Activated CD8-positive, alpha-beta memory T cell treated with anti-CD3 and anti-CD28 coated beads, Interleukin-2, amount 10 ng/mL, durations not matched to agents 7 days and 5 days (primary cell): ENCODE data around the gene CYB561D2. TPM values are rescaled to one million over a fixed set of nuclear protein-coding genes. Genes with fewer than 3 reads are reported as not detected.
"Not testable (repeated sequence)": the region's sequence is repeated elsewhere in the genome, so short reads cannot be mapped to it uniquely, and the experiment has no call there.

Experiments
- ATAC-seq: fragments of 150-1000 bp; cut with Tn5 transposase; one replicate; pipeline ENCODE4 v1.10.0; 2021; ENCODE audit warnings: moderate library complexity
- CTCF ChIA-PET: fragments of 350-600 bp; sonication (Branson Sonifier 250); formaldehyde crosslinking; loops from one replicate; lab custom pipeline; 2021; ENCODE audit warnings: antibody characterized with exemption; lab: Charles Lee
- DNase-seq: peaks from one replicate; pipeline ENCODE4 v3.0.0-alpha.2; 2020
- H3K27ac Mint-ChIP-seq: one replicate; pipeline ENCODE4 v1.8.0; 2021; ENCODE audit warnings: mild to moderate bottlenecking, mixed read lengths
- H3K27me3 Mint-ChIP-seq: one replicate; pipeline ENCODE4 v1.8.0; 2021; ENCODE audit warnings: mixed read lengths
- H3K36me3 Mint-ChIP-seq: one replicate; pipeline ENCODE4 v1.8.0; 2021; ENCODE audit warnings: mild to moderate bottlenecking, mixed read lengths
- H3K4me1 Mint-ChIP-seq: one replicate; pipeline ENCODE4 v1.8.0; 2021; ENCODE audit warnings: mixed read lengths
- H3K4me3 Mint-ChIP-seq: one replicate; pipeline ENCODE4 v1.8.0; 2021; ENCODE audit warnings: mild to moderate bottlenecking, moderate library complexity, mixed read lengths
- H3K9me3 Mint-ChIP-seq: one replicate; pipeline ENCODE4 v1.8.0; 2022; ENCODE audit warnings: low read depth, mixed read lengths
- total RNA-seq, 2 experiments: library from RNA; stranded (reverse); gene quantifications; one replicate each; pipeline ENCODE4 v1.2.3, GENCODE V29; 2021

The CYB561D2 gene, protein sequence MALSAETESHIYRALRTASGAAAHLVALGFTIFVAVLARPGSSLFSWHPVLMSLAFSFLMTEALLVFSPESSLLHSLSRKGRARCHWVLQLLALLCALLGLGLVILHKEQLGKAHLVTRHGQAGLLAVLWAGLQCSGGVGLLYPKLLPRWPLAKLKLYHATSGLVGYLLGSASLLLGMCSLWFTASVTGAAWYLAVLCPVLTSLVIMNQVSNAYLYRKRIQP
- 10 to 100 TPM; 35.1 to 37.7 TPM for total RNA-seq

DNA sequence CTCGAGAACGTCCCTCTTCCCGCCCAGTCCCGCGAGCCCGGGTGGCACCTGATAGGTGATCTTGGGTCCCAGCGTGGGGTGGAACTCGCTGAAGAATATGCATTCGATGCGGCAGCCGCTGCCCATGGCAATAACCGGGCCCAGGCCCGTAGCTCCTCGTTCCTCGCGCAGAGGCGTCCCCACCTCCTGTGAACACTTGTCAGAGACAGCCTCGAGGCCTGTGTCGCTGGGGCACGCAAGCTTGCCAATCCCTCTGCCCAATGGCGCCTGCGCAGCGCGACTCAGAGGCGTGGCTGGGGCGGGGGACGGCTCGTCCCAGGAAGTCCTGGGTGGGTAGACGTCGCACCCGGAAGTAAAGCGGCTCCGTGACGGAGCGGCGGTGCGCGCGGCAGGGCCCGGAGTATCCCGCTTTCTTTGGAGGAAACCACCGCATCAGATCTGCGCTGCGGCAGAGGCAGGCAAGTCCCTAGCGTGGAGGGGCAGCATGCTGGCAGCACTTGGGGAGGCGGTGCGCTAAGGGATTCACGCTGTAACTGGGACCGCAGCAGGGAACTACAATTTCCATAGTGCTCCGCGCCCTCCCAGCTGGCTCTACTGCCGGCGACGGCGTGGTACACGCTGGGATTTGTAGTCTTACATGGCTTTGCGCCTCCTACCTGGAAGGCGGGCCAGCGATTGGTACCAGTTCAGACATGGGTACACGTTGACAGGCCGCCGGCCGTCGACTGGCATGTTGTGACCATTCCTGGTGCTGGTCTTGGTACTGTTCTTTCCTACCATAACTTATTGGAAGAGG, at the start of gene CYB561D2, which contains the start of gene NPRL2:
Gene CYB561D2, plus strand, starts transcription at position 336 of the 796 bp plus-strand sequence. CDS start 572 bp downstream, outside the sequence.
Gene NPRL2, minus strand, starts transcription at position 249 of the 796 bp plus-strand sequence. Its CDS starts 123 bp downstream, at position 126.
- ATAC-seq (peak; percentile 92), DNase-seq (peak; percentile 100)
- Mint-ChIP-seq H3K4me1 (peaks cover 63% of the 10 kb centered on the region), H3K27ac (peak within 1 kb of the TSS; percentile 97), H3K9me3 (no peaks in the 10 kb centered on the region), H3K4me3 (peak within 1 kb of the TSS; percentile 93), H3K36me3 (peaks cover 23% of the 10 kb centered on the region), H3K27me3 (no peaks in the 10 kb centered on the region)
- CTCF ChIA-PET: interaction anchor here (0.6 to 8.3 kb wide), 12 partner anchors 9 to 261 kb away, joined by 3 to 64 read pairs (median 4); partner anchors contain the start of genes C3orf18, CISH, HEMK1 and TMEM115

- Mint-ChIP-seq H3K27ac (no peak overlapping the region), H3K4me1 (peaks cover 25% of the 10 kb centered on the region), H3K27me3 (no peaks in the 10 kb centered on the region), H3K36me3 (peaks cover 1% of the 10 kb centered on the region), H3K9me3 (no peaks in the 10 kb centered on the region), H3K4me3 (no peak overlapping the region)
- CTCF ChIA-PET: interaction anchor here (0.5 to 17.4 kb wide), 2 partner anchors 19 to 630 kb away, joined by 4 to 266 read pairs; partner anchors contain the start of genes HYAL2 and TUSC2
- ATAC-seq (no peak), DNase-seq (no peak)
Observed at GRCh38 chr3:50302095-50303012, 48.3 kb upstream of the CYB561D2 start.

DNA sequence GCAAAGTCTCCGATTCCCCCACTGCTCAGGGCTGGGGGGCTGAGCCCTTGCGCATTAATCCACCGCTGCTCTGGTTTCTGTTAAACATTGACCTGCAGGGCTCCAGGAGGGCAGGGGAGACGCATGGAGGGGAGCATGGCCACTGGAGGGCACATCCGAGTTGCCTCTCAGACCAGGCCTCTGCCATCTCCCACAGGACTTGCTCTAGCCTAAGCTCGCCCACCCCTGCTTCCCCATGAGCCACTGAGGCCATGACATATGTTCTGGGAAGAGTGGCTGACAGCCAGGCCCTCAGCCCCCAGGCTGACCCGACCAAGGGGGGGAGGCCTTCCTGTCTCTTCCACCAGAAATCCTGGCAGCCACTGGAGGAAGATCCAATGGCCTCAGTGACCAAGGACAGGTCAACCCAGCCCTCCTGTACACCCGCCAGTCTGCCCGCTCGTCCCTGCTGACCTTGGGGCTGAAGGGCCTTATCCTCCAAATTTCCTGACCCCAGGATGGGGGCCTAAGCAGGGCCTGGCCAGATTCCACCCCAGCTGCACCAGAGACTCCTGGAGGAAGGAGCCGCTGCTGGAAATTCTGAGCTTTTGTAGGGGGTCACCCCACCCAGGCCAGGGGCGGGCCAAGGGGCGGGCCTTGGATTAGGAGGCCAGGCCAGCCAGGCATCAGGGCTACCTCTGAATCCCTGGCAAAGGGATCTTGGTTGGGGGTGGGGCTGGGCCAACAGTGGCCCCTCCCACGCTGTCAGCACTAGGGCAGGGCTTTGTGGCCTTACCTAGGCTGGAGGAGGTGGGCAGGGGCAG, 47.4 kb upstream of the CYB561D2 start, which contains the start of gene HYAL1:
Gene HYAL1, minus strand, starts transcription at position 562 of the 803 bp plus-strand sequence. CDS start 618 bp downstream, outside the sequence.
- DNase-seq (no peak), ATAC-seq (no peak)
- peaks cover 18% of the 10 kb centered on the region for H3K4me1 Mint-ChIP-seq

DNA sequence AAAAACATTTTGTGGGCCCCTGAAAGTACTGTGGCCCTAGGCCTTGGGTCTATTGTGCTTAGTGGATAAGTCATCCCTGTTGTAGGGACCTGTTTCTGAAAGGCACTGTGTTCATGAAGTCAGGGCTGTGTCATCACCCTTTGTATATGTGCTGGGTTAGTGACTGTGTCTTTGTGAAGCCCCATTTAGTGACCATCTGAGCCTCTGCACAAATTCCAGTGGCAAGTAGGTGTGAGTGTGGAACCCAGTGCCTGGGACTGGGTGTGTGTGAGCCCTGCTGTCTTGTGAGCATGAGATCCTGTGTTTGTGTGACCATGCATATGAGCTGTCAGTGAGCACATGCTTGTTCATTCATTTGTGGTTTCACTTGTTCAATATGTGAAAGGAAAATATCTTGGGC, 46.1 kb upstream of the CYB561D2 start:
- Mint-ChIP-seq H3K9me3 (no peaks in the 10 kb centered on the region), H3K27ac (no peak overlapping the region), H3K27me3 (no peaks in the 10 kb centered on the region), H3K36me3 (peaks cover 2% of the 10 kb centered on the region), H3K4me3 (no peak overlapping the region), H3K4me1 (peaks cover 17% of the 10 kb centered on the region)
- CTCF ChIA-PET: interaction anchor here (1.1 to 17.4 kb wide), 2 partner anchors 17 to 30 kb away, joined by 3 to 266 read pairs; partner anchors contain the start of genes HYAL2 and TUSC2
- ATAC-seq (no peak), DNase-seq (no peak)

More for the DNA sequence above, 47.4 kb upstream of the CYB561D2 start, which contains the start of gene HYAL1:
- no peak within 1 kb of the TSS for H3K4me3 Mint-ChIP-seq
- H3K27me3 Mint-ChIP-seq: no peaks in the 10 kb centered on the region
- H3K27ac Mint-ChIP-seq: no peak within 1 kb of the TSS
- CTCF ChIA-PET: interaction anchor here (17.4 kb wide), 1 partner anchor 18 kb away, joined by 266 read pairs; the partner anchor contains the start of genes HYAL2 and TUSC2
- no peaks in the 10 kb centered on the region for H3K9me3 Mint-ChIP-seq
- peaks cover under 1% of the 10 kb centered on the region for H3K36me3 Mint-ChIP-seq

DNA sequence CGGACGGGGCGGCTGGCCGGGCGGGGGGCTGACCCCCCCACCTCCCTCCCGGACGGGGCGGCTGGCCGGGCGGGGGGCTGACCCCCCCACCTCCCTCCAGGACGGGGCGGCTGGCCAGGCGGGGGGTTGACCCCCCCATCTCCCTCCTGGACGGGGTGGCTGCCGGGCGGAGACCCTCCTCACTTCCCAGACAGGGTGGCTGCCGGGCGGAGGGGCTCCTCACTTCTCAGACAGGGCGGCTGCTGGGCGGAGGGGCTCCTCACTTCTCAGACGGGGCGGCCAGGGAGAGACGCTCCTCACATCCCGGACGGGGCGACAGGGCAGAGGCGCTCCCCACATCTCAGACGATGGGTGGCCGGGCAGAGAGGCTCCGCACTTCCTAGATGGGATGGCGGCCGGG, 38.6 kb upstream of the CYB561D2 start:
- ATAC-seq: not testable (repeated sequence)

DNA sequence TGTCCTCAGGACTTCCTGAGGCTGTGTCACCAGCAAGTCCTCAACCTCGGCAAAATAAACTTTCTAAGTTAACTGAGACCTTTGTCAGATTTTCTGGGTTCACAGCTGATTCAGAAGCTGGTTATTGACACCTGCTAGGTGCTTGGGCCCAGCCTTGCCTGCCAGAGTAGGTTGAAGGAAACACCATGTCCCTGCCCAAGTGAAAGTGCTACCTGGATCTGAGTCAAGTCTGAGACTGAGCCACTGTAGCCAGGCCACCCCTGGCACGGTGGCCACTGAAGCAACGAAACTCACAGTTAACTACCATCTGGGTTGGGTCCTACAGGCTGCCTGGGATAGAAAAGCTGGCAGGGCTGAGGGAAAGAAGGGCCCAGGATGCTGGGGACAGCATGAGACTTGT, 36.3 kb upstream of the CYB561D2 start:
- H3K27ac Mint-ChIP-seq: peak overlapping the region; percentile 48
- no peaks in the 10 kb centered on the region for H3K27me3 Mint-ChIP-seq
- peaks cover 35% of the 10 kb centered on the region for H3K4me1 Mint-ChIP-seq
- H3K36me3 Mint-ChIP-seq: peaks cover 8% of the 10 kb centered on the region
- ATAC-seq: no peak
- no peak overlapping the region for H3K4me3 Mint-ChIP-seq
- CTCF ChIA-PET: interaction anchor here (1.6 to 18.0 kb wide), 4 partner anchors 10 to 120 kb away, joined by 6 to 266 read pairs (median 8); partner anchors contain the start of genes HYAL1, HYAL3, IFRD2 and NAA80
- DNase-seq: peak; percentile 39
- peaks cover 3% of the 10 kb centered on the region for H3K9me3 Mint-ChIP-seq

More for the DNA sequence above, 38.6 kb upstream of the CYB561D2 start:
- not testable (repeated sequence) for H3K27me3 Mint-ChIP-seq, H3K36me3 Mint-ChIP-seq, H3K9me3 Mint-ChIP-seq, DNase-seq, H3K27ac Mint-ChIP-seq, H3K4me3 Mint-ChIP-seq
- peaks cover 23% of the 10 kb centered on the region for H3K4me1 Mint-ChIP-seq
- CTCF ChIA-PET: interaction anchor here (1.1 kb wide), 1 partner anchor 16 kb away, joined by 3 read pairs; the partner anchor contains the start of gene TUSC2

DNA sequence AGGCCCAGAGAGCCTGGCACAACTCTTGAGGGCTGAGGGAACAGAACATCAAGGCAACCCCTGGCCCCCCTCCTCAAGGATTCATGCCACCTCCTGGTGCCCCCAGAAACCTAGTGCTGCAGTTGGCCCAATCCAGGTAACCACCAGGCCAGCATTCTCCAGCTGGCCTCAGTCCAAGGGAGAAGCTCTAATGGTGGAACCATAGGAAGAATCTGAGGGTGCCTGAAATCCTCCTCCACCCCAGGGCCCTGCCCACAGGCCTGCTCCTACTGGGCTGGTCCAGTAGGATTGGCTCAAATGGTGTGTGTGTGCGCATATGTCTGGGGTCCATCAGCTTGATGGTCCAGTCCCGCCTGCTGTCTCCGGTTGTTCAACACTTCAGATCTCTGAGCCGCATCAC, 35.8 kb upstream of the CYB561D2 start:
- Mint-ChIP-seq H3K4me1 (peaks cover 39% of the 10 kb centered on the region), H3K9me3 (peaks cover 1% of the 10 kb centered on the region), H3K27me3 (no peaks in the 10 kb centered on the region), H3K4me3 (no peak overlapping the region), H3K27ac (peak overlapping the region; percentile 48), H3K36me3 (peaks cover 4% of the 10 kb centered on the region)
- CTCF ChIA-PET: interaction anchor here (1.6 to 18.0 kb wide), 4 partner anchors 9 to 120 kb away, joined by 6 to 266 read pairs (median 8); partner anchors contain the start of genes HYAL1, HYAL3, IFRD2 and NAA80
- DNase-seq (peak; percentile 35), ATAC-seq (no peak)

DNA sequence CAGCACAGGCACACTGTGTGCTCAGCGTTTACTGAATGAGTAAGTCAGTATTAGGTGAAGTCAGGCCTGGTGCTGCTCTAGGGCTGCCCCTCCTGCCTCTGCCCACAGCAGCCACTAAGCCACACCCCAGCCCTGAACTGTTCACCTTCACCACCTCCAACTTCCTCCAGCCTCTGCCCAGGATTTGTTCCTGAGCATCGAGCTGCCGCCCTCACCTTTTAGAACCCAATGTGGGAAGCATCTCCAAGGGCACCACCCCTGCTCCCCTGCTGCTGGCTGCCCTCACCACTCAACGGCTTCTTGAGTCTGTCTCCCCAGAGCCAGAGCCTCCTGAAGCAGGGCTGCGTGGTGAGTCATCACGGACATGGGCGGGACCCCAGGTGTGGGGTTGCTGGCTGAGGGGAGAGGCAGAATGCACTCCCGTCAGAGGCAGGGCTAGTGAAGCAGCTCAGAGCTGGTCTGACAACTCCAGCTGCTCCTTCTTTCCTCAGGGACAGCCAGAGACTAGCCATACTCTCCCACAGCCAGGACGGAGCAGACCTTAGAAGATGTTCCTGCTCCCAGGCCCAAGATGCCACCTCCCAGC, 33.9 kb upstream of the CYB561D2 start:
- Mint-ChIP-seq H3K27ac (peak overlapping the region; percentile 91), H3K36me3 (peaks cover 3% of the 10 kb centered on the region), H3K9me3 (no peaks in the 10 kb centered on the region), H3K4me3 (peak overlapping the region; percentile 60), H3K27me3 (no peaks in the 10 kb centered on the region), H3K4me1 (peaks cover 48% of the 10 kb centered on the region)
- CTCF ChIA-PET: interaction anchor here (0.6 to 18.0 kb wide), 7 partner anchors 17 to 122 kb away, joined by 3 to 266 read pairs (median 5); partner anchors contain the start of genes HYAL1, HYAL3, IFRD2 and NAA80
- DNase-seq (peak; percentile 94), ATAC-seq (peak; percentile 82)

GRCh38 chr3:50317300-50317699, 33.4 kb upstream of the CYB561D2 start:
- CTCF ChIA-PET: interaction anchor here (0.7 to 18.0 kb wide), 5 partner anchors 16 to 91 kb away, joined by 3 to 266 read pairs (median 6); partner anchors contain the start of genes HYAL1, HYAL3, IFRD2 and NAA80
- peaks cover 3% of the 10 kb centered on the region for H3K36me3 Mint-ChIP-seq
- H3K4me1 Mint-ChIP-seq: peaks cover 49% of the 10 kb centered on the region
- peak; percentile 43 for DNase-seq
- H3K4me3 Mint-ChIP-seq: no peak overlapping the region
- H3K9me3 Mint-ChIP-seq: no peaks in the 10 kb centered on the region
- ATAC-seq: no peak
- peak overlapping the region; percentile 91 for H3K27ac Mint-ChIP-seq
- H3K27me3 Mint-ChIP-seq: no peaks in the 10 kb centered on the region

DNA sequence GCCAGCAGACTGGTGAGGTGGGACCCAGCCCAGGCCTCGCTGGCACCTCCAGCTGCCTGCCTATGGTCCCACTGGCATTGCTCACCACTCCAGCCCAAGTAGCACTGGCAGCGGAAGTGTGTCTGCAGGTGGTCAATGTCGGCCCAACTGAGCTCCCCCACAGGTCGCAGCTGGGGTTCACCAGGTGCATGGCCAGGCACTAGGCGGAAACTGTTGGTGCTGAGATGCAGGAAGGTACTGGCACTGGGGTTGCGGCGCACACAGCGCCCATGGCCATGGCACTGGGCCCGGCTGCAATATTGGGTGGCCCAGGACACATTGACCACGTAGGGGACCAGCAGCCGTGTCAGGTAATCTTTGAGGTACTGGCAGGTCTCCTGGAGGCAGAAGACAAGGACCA, 32.5 kb upstream of the CYB561D2 start:
- no peak for ATAC-seq
- peak; percentile 38 for DNase-seq
- Mint-ChIP-seq H3K27me3 (no peaks in the 10 kb centered on the region), H3K27ac (no peak overlapping the region), H3K9me3 (no peaks in the 10 kb centered on the region), H3K4me3 (no peak overlapping the region), H3K36me3 (peaks cover 3% of the 10 kb centered on the region), H3K4me1 (peaks cover 50% of the 10 kb centered on the region)
- CTCF ChIA-PET: interaction anchor here (1.9 to 18.0 kb wide), 3 partner anchors 15 to 57 kb away, joined by 4 to 266 read pairs (median 6); partner anchors contain the start of genes HYAL1, HYAL3, IFRD2 and NAA80

GRCh38 chr3:50318615-50319014, 32.0 kb upstream of the CYB561D2 start:
- CTCF ChIA-PET: interaction anchor here (2.0 to 18.0 kb wide), 3 partner anchors 17 to 58 kb away, joined by 4 to 266 read pairs (median 91); partner anchors contain the start of genes HYAL1, HYAL3, IFRD2 and NAA80
- no peaks in the 10 kb centered on the region for H3K9me3 Mint-ChIP-seq
- H3K36me3 Mint-ChIP-seq: peaks cover 3% of the 10 kb centered on the region
- H3K27me3 Mint-ChIP-seq: no peaks in the 10 kb centered on the region
- no peak overlapping the region for H3K4me3 Mint-ChIP-seq
- ATAC-seq: no peak
- DNase-seq: peak; percentile 38
- no peak overlapping the region for H3K27ac Mint-ChIP-seq
- H3K4me1 Mint-ChIP-seq: peaks cover 50% of the 10 kb centered on the region
